ENCODE results near the gene TBC1D30.

DNA sequence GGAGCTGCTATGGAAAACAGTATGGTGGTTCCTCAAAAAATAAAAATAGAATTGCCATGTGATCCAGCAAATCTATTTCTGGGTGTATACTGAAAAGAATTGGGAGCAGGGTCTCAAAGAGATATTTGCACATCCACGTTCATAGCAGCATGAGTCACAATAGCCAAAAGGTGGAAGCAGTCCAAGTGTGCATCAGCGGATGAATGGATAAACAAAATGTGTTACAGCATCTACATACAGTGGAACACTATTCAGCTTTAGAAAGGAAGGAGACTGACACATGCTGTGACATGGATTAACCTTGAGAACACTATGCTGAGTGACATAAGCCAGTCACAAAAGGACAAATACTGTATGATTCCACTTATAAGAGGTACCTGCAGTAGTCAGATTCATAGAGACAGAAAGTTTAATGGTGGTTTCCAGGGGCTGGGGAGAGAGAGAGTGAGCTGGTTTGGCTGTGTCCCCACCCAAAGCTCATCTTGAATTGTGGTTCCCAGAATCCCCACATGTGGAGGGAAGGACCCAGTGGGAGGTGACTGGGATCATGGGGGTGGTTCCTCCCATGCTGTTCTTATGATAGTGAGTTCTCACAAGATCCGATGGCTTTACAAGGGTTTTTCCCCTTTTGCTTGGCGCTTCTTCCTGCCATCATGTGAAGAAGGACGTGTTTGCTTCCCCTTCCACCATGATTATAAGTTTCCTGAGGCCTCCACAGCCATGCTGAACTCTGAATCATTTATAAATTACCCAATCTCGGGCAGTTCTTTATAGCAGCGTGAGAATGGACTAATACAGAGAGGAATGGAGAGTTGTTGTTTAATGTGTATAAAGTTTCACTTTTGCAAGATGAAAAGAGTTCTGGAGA lies 17.6 kb upstream of the TBC1D30 start:
- TF ChIP-seq YY1 (IDR thresholded peaks at IDR 0.05; ENCODE audit: borderline replicate concordance in 1 of 3, control insufficient read depth in 1 of 3, extremely low read depth in 1 of 3, insufficient read depth in 3 of 3, insufficient read length in 1 of 3, insufficient replicate concordance in 2 of 3, low read depth in 1 of 3, low read length in 2 of 3) (no peak), TEAD1 (CRISPR knock-in tag; IDR thresholded peaks at IDR 0.05) (no peak), FOSL1 (tag; conservative IDR thresholded peaks at IDR 0.05) (no peak), NR2C1 (IDR thresholded peaks at IDR 0.05) (no peak), NR2C1 (tag; IDR thresholded peaks at IDR 0.05) (no peak), FOXM1 (IDR thresholded peaks at IDR 0.05; ENCODE audit: low read depth) (no peak), FOXM1 (CRISPR knock-in tag; IDR thresholded peaks at IDR 0.05; ENCODE audit: low read depth) (no peak), CREB1 (IDR thresholded peaks at IDR 0.05) (no peak), CREB1 (CRISPR knock-in tag; IDR thresholded peaks at IDR 0.05) (no peak), POLR2A (conservative IDR thresholded peaks at IDR 0.05) (no peak)
- TF ChIP-seq, protein P1, sequence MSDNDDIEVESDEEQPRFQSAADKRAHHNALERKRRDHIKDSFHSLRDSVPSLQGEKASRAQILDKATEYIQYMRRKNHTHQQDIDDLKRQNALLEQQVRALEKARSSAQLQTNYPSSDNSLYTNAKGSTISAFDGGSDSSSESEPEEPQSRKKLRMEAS (CRISPR knock-in tag; IDR thresholded peaks at IDR 0.05), result no peak
- TF ChIP-seq, protein P2, sequence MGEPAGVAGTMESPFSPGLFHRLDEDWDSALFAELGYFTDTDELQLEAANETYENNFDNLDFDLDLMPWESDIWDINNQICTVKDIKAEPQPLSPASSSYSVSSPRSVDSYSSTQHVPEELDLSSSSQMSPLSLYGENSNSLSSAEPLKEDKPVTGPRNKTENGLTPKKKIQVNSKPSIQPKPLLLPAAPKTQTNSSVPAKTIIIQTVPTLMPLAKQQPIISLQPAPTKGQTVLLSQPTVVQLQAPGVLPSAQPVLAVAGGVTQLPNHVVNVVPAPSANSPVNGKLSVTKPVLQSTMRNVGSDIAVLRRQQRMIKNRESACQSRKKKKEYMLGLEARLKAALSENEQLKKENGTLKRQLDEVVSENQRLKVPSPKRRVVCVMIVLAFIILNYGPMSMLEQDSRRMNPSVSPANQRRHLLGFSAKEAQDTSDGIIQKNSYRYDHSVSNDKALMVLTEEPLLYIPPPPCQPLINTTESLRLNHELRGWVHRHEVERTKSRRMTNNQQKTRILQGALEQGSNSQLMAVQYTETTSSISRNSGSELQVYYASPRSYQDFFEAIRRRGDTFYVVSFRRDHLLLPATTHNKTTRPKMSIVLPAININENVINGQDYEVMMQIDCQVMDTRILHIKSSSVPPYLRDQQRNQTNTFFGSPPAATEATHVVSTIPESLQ (CRISPR knock-in tag; IDR thresholded peaks at IDR 0.05), result no peak
- TF ChIP-seq, protein P3, sequence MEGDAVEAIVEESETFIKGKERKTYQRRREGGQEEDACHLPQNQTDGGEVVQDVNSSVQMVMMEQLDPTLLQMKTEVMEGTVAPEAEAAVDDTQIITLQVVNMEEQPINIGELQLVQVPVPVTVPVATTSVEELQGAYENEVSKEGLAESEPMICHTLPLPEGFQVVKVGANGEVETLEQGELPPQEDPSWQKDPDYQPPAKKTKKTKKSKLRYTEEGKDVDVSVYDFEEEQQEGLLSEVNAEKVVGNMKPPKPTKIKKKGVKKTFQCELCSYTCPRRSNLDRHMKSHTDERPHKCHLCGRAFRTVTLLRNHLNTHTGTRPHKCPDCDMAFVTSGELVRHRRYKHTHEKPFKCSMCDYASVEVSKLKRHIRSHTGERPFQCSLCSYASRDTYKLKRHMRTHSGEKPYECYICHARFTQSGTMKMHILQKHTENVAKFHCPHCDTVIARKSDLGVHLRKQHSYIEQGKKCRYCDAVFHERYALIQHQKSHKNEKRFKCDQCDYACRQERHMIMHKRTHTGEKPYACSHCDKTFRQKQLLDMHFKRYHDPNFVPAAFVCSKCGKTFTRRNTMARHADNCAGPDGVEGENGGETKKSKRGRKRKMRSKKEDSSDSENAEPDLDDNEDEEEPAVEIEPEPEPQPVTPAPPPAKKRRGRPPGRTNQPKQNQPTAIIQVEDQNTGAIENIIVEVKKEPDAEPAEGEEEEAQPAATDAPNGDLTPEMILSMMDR (IDR thresholded peaks at IDR 0.05 in 2 of 3, conservative IDR thresholded peaks at IDR 0.05 in 1 of 3; ENCODE audit: insufficient read depth in 2 of 3, low read depth in 1 of 3, low read length in 3 of 3), result no peak
- TF ChIP-seq, protein P4, sequence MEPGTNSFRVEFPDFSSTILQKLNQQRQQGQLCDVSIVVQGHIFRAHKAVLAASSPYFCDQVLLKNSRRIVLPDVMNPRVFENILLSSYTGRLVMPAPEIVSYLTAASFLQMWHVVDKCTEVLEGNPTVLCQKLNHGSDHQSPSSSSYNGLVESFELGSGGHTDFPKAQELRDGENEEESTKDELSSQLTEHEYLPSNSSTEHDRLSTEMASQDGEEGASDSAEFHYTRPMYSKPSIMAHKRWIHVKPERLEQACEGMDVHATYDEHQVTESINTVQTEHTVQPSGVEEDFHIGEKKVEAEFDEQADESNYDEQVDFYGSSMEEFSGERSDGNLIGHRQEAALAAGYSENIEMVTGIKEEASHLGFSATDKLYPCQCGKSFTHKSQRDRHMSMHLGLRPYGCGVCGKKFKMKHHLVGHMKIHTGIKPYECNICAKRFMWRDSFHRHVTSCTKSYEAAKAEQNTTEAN (CRISPR knock-in tag; IDR thresholded peaks at IDR 0.05), result no peak
